ENCODE measurements around the gene UGT1A9. TPM values are rescaled to one million over a fixed set of nuclear protein-coding genes. Genes with fewer than 3 reads are reported as not detected.

Gene UGT1A9
- total RNA-seq, 4 donors from 2014 or later = not detected

DNA sequence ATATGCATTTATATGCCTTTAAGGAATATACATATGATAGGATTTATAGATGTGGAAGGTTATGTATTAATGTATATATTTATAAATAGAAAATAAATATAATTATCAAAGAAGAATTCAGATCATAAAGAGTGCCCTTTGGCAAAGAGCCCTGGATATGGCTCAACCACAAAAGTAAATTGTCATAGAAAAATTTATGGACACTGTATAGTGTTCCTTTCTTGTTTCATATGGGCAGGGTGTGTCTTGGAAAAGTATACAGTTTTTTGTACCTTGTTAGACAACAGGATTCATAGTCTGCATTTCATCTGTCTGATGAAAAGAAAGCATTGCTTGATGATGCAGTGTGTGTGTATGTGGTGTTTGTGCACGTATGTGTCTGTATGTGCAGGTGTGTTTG, 12.9 kb downstream of the UGT1A9 start:
- TF ChIP-seq POLR2A (IDR thresholded peaks at IDR 0.05) = no peak
- TF ChIP-seq CTCF (IDR thresholded peaks at IDR 0.05) = no peak
- TF ChIP-seq POLR2AphosphoS5 (IDR thresholded peaks at IDR 0.05) = no peak
- TF ChIP-seq EP300 (IDR thresholded peaks at IDR 0.05) = no peak
- no peak for DNase-seq (ENCODE audit: low spot score in 2 of 2)
- H3K9me3 ChIP-seq = no peaks in the 10 kb centered on the region
- no peak overlapping the region for H3K4me3 ChIP-seq
- peaks cover 2% of the 10 kb centered on the region for H3K27me3 ChIP-seq
- H3K36me3 ChIP-seq = no peaks in the 10 kb centered on the region
- H3K27ac ChIP-seq = no peak overlapping the region
- WGBS = 82% methylated on average over 1 of the region's 1 CpG
- no peaks in the 10 kb centered on the region for H3K4me1 ChIP-seq

GRCh38 chr2:233686928-233687327, 15.2 kb downstream of the UGT1A9 start:
- DNase-seq (ENCODE audit: low spot score in 2 of 2) = no peak
- peaks cover 8% of the 10 kb centered on the region for H3K4me1 ChIP-seq
- H3K27me3 ChIP-seq = peaks cover 2% of the 10 kb centered on the region
- no peaks in the 10 kb centered on the region for H3K9me3 ChIP-seq
- H3K27ac ChIP-seq = no peak overlapping the region
- no peak for TF ChIP-seq EP300 (IDR thresholded peaks at IDR 0.05)
- no peak for TF ChIP-seq POLR2AphosphoS5 (IDR thresholded peaks at IDR 0.05)
- no peak for TF ChIP-seq CTCF (IDR thresholded peaks at IDR 0.05)
- TF ChIP-seq POLR2A (IDR thresholded peaks at IDR 0.05) = no peak
- H3K4me3 ChIP-seq = no peak overlapping the region
- WGBS = 75% methylated on average over 5 of the region's 5 CpGs
- H3K36me3 ChIP-seq = no peaks in the 10 kb centered on the region

DNA sequence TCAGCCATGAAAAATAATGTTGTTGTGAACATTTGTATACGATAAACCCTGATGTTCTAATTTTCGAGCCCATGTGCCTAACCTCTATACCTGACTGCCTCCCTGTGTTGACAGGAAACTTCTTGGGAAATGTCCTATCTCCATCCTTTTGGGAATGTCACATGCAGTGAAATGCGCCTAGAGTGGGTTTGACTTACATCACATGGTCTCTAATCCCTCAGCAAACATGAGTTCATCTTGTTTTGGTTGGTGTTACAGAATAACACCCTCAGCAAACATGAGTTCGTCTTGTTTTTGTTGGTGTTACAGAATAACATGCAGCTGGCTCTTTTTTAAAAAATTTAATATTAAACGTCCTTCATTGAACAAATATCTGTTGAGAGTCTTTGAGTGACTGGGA, 16.6 kb downstream of the UGT1A9 start:
- 86% methylated on average over 5 of the region's 5 CpGs for WGBS
- H3K27me3 ChIP-seq = peaks cover 2% of the 10 kb centered on the region
- TF ChIP-seq EP300 (IDR thresholded peaks at IDR 0.05) (no peak), CTCF (IDR thresholded peaks at IDR 0.05) (no peak), POLR2AphosphoS5 (IDR thresholded peaks at IDR 0.05) (no peak), POLR2A (IDR thresholded peaks at IDR 0.05) (no peak)
- no peak overlapping the region for H3K27ac ChIP-seq
- no peaks in the 10 kb centered on the region for H3K36me3 ChIP-seq
- H3K9me3 ChIP-seq = no peaks in the 10 kb centered on the region
- peaks cover 8% of the 10 kb centered on the region for H3K4me1 ChIP-seq
- DNase-seq (ENCODE audit: low spot score in 2 of 2) = no peak
- H3K4me3 ChIP-seq = no peak overlapping the region

DNA sequence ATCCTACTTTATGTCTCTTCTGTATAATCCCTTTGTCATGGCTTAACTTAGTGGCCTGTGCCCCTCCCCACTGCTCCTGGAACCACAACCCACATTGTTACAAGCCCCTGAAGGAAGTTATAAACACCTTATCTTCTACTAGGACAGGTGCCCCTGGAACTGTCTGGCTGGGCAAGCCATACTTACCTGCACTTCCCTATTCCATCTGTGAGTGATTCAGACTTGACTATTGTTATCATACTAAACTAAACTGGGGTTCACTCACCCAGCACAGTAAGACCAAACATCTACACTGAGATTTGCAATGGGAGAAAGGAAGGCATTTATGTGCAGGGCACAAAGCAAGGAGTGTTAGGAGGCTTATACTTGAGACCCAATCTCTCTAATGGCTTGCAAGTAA, 17.3 kb downstream of the UGT1A9 start:
- TF ChIP-seq CTCF (IDR thresholded peaks at IDR 0.05) (no peak), EP300 (IDR thresholded peaks at IDR 0.05) (no peak), POLR2A (IDR thresholded peaks at IDR 0.05) (no peak), POLR2AphosphoS5 (IDR thresholded peaks at IDR 0.05) (no peak)
- Histone ChIP-seq H3K4me1 (peaks cover 8% of the 10 kb centered on the region), H3K27ac (no peak overlapping the region), H3K27me3 (peaks cover 2% of the 10 kb centered on the region), H3K4me3 (no peak overlapping the region), H3K36me3 (no peaks in the 10 kb centered on the region), H3K9me3 (no peaks in the 10 kb centered on the region)
- DNase-seq (ENCODE audit: low spot score in 2 of 2) = no peak

GRCh38 chr2:233689501-233689900, 17.8 kb downstream of the UGT1A9 start:
- 23% methylated on average over 3 of the region's 3 CpGs for WGBS
- Histone ChIP-seq H3K27me3 (peaks cover 2% of the 10 kb centered on the region), H3K4me3 (no peak overlapping the region), H3K4me1 (peaks cover 8% of the 10 kb centered on the region), H3K9me3 (no peaks in the 10 kb centered on the region), H3K36me3 (no peaks in the 10 kb centered on the region), H3K27ac (no peak overlapping the region)
- no peak for DNase-seq (ENCODE audit: low spot score in 2 of 2)
- TF ChIP-seq CTCF (IDR thresholded peaks at IDR 0.05) (no peak), POLR2A (IDR thresholded peaks at IDR 0.05) (no peak), EP300 (IDR thresholded peaks at IDR 0.05) (no peak), POLR2AphosphoS5 (IDR thresholded peaks at IDR 0.05) (no peak)
